ENCODE data around the gene WWOX.
A peak's percentile ranks its signal among the peaks of the same experiment; 100 is the strongest.

Gene WWOX

GRCh38 chr16:78474762-78475161, 375.3 kb downstream of the WWOX start:
- no peak for TF ChIP-seq CTCF (IDR thresholded peaks at IDR 0.05; ENCODE audit: insufficient read depth, low read depth, low read length, missing control alignments)

GRCh38 chr16:78476615-78477014, 377.2 kb downstream of the WWOX start:
- no peak overlapping the region for H3K4me3 ChIP-seq (ENCODE audit: low read depth, low read length)
- no peak for DNase-seq (ENCODE audit: low read depth)
- no peak for TF ChIP-seq CTCF (IDR thresholded peaks at IDR 0.05; ENCODE audit: insufficient read depth, low read depth, low read length, missing control alignments)

More at GRCh38 chr16:78474762-78475161, 375.3 kb downstream of the WWOX start:
- no peak overlapping the region for H3K4me3 ChIP-seq (ENCODE audit: low read depth, low read length)
- DNase-seq (ENCODE audit: low read depth): peak; percentile 5

- TF ChIP-seq CTCF (IDR thresholded peaks at IDR 0.05; ENCODE audit: insufficient read depth, low read depth, low read length, missing control alignments): no peak
- no peak overlapping the region for H3K4me3 ChIP-seq (ENCODE audit: low read depth, low read length)
- no peak for DNase-seq (ENCODE audit: low read depth)
Observed at GRCh38 chr16:78478267-78478861, 378.9 kb downstream of the WWOX start.

- no peak for TF ChIP-seq CTCF (IDR thresholded peaks at IDR 0.05; ENCODE audit: insufficient read depth, low read depth, low read length, missing control alignments)
- no peak overlapping the region for H3K4me3 ChIP-seq (ENCODE audit: low read depth, low read length)
- no peak for DNase-seq (ENCODE audit: low read depth)
Observed at GRCh38 chr16:78479723-78480122, 380.3 kb downstream of the WWOX start.

- no peak overlapping the region for H3K4me3 ChIP-seq (ENCODE audit: low read depth, low read length)
- no peak for DNase-seq (ENCODE audit: low read depth)
- no peak for TF ChIP-seq CTCF (IDR thresholded peaks at IDR 0.05; ENCODE audit: insufficient read depth, low read depth, low read length, missing control alignments)
Observed at GRCh38 chr16:78480588-78480987, 381.1 kb downstream of the WWOX start.

GRCh38 chr16:78483124-78483992, 383.9 kb downstream of the WWOX start:
- TF ChIP-seq CTCF (IDR thresholded peaks at IDR 0.05; ENCODE audit: insufficient read depth, low read depth, low read length, missing control alignments): no peak
- no peak overlapping the region for H3K4me3 ChIP-seq (ENCODE audit: low read depth, low read length)
- no peak for DNase-seq (ENCODE audit: low read depth)
